ENCODE measurements around the gene NSD1.

The NSD1 gene

GRCh38 chr5:177133096-177133852 lies at the start of gene NSD1:
Gene NSD1, plus strand, starts transcription at chr5:177133773. Its CDS starts 1,331 bp downstream, at chr5:177135104.
- peak; percentile 93 for DNase-seq

GRCh38 chr5:177084175-177084574 lies 49.4 kb upstream of the NSD1 start:
- DNase-seq, result no peak

GRCh38 chr5:177085985-177086653 lies 47.5 kb upstream of the NSD1 start:
- no peak for DNase-seq

- DNase-seq, result peak; percentile 68
These were observed 46.7 kb upstream of the NSD1 start, which contains the start of gene FGFR4 for GRCh38 chr5:177086654-177087397. Gene FGFR4, plus strand, starts transcription at chr5:177086915. Its CDS starts 2,688 bp downstream, at chr5:177089603.

- DNase-seq, result no peak
These were observed 46.1 kb upstream of the NSD1 start for GRCh38 chr5:177087398-177088005.

- no peak for DNase-seq
These were observed 44.4 kb upstream of the NSD1 start for GRCh38 chr5:177089127-177089526.

GRCh38 chr5:177089825-177090641 lies 43.5 kb upstream of the NSD1 start:
- no peak for DNase-seq

GRCh38 chr5:177090813-177091212 lies 42.8 kb upstream of the NSD1 start:
- no peak for DNase-seq

- no peak for DNase-seq
These were observed 42.3 kb upstream of the NSD1 start for GRCh38 chr5:177091232-177091631.

- DNase-seq, result no peak
These were observed 41.1 kb upstream of the NSD1 start for GRCh38 chr5:177092178-177093081.

GRCh38 chr5:177093082-177093712 lies 40.4 kb upstream of the NSD1 start:
- DNase-seq, result no peak

GRCh38 chr5:177093803-177094202 lies 39.8 kb upstream of the NSD1 start:
- no peak for DNase-seq

GRCh38 chr5:177094224-177095087 lies 39.1 kb upstream of the NSD1 start:
- no peak for DNase-seq

- DNase-seq, result no peak
These were observed 38.4 kb upstream of the NSD1 start for GRCh38 chr5:177095088-177095669.

- no peak for DNase-seq
These were observed 37.2 kb upstream of the NSD1 start for GRCh38 chr5:177096162-177097015.

GRCh38 chr5:177097016-177097985 lies 36.3 kb upstream of the NSD1 start:
- no peak for DNase-seq

GRCh38 chr5:177098120-177098469 lies 35.5 kb upstream of the NSD1 start:
- DNase-seq, result no peak
